ENCODE results near the gene YTHDC1.
A peak's percentile ranks its signal among the peaks of the same experiment; 100 is the strongest.

Gene YTHDC1

GRCh38 chr4:68342134-68342533 lies 7.8 kb downstream of the YTHDC1 start:
- TF ChIP-seq POLR2A (IDR thresholded peaks at IDR 0.05; ENCODE audit: low read depth, low read length) (no peak), POU2F2 (IDR thresholded peaks at IDR 0.05; ENCODE audit: low read depth, low read length) (no peak), POLR2AphosphoS5 (IDR thresholded peaks at IDR 0.05; ENCODE audit: low read depth, low read length) (no peak), PAX5 (IDR thresholded peaks at IDR 0.05; ENCODE audit: insufficient read depth, low read length, severe bottlenecking) (no peak), TAF1 (IDR thresholded peaks at IDR 0.05; ENCODE audit: low read depth, low read length) (no peak), SPI1 (IDR thresholded peaks at IDR 0.05; ENCODE audit: low read depth, low read length) (no peak)
- FAIRE-seq (no peak), DNase-seq (ENCODE audit: insufficient read length, low spot score) (no peak)

- DNase-seq (ENCODE audit: insufficient read length, low spot score) (no peak), FAIRE-seq (no peak)
- TF ChIP-seq POLR2AphosphoS5 (IDR thresholded peaks at IDR 0.05; ENCODE audit: low read depth, low read length) (no peak), POU2F2 (IDR thresholded peaks at IDR 0.05; ENCODE audit: low read depth, low read length) (no peak), POLR2A (IDR thresholded peaks at IDR 0.05; ENCODE audit: low read depth, low read length) (no peak), TAF1 (IDR thresholded peaks at IDR 0.05; ENCODE audit: low read depth, low read length) (no peak), SPI1 (IDR thresholded peaks at IDR 0.05; ENCODE audit: low read depth, low read length) (no peak), PAX5 (IDR thresholded peaks at IDR 0.05; ENCODE audit: insufficient read depth, low read length, severe bottlenecking) (no peak)
These were observed 11.3 kb downstream of the YTHDC1 start for GRCh38 chr4:68338625-68339024.

DNA sequence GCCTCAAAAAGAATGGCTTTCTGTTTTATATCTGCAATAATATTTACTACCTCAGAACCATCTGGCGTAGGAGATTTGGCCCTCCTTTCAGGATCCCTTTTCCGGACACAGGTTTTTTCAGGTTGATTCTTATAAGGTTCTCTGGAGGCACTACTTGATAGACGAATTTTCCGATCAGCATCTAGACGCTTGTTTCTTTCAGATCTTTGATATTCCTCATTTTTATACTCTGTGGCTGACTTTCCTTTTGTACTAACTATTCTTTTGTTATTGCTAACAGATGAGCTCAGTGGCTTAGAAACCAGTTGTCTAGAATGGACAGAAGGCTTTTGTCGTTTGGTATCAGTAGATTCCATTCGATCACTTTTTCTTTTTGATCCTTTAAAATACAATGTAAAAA lies 12.4 kb downstream of the YTHDC1 start:
- DNase-seq (ENCODE audit: insufficient read length, low spot score): no peak
- TF ChIP-seq POLR2A (IDR thresholded peaks at IDR 0.05; ENCODE audit: low read depth, low read length) (no peak), POLR2AphosphoS5 (IDR thresholded peaks at IDR 0.05; ENCODE audit: low read depth, low read length) (no peak), PAX5 (IDR thresholded peaks at IDR 0.05; ENCODE audit: insufficient read depth, low read length, severe bottlenecking) (no peak), TAF1 (IDR thresholded peaks at IDR 0.05; ENCODE audit: low read depth, low read length) (no peak), SPI1 (IDR thresholded peaks at IDR 0.05; ENCODE audit: low read depth, low read length) (no peak), POU2F2 (IDR thresholded peaks at IDR 0.05; ENCODE audit: low read depth, low read length) (no peak)
- no peak for FAIRE-seq

GRCh38 chr4:68337004-68337403 lies 12.9 kb downstream of the YTHDC1 start:
- TF ChIP-seq PAX5 (IDR thresholded peaks at IDR 0.05; ENCODE audit: insufficient read depth, low read length, severe bottlenecking) (no peak), SPI1 (IDR thresholded peaks at IDR 0.05; ENCODE audit: low read depth, low read length) (no peak), TAF1 (IDR thresholded peaks at IDR 0.05; ENCODE audit: low read depth, low read length) (no peak), POU2F2 (IDR thresholded peaks at IDR 0.05; ENCODE audit: low read depth, low read length) (no peak), POLR2AphosphoS5 (IDR thresholded peaks at IDR 0.05; ENCODE audit: low read depth, low read length) (no peak), POLR2A (IDR thresholded peaks at IDR 0.05; ENCODE audit: low read depth, low read length) (no peak)
- FAIRE-seq (no peak), DNase-seq (ENCODE audit: insufficient read length, low spot score) (no peak)

DNA sequence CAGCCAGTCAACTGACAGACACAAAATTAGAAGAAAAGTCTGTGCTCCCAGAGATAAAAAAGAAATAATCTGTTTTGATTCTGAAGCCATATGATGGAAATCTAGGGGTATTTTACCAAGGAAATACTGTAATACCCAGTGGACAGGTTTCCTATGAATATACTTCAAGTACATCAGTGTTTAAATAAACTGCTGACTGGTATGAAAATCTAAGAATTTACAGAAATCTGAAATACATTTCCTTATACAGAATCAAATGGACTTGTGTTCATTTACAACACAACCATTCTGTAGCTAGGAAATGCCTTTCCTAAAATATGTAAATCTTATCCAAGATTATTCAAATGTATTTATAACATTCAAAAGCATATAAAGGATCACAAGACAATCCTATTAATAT lies 13.4 kb downstream of the YTHDC1 start:
- DNase-seq (ENCODE audit: insufficient read length, low spot score): no peak
- FAIRE-seq: no peak
- no peak for TF ChIP-seq SPI1 (IDR thresholded peaks at IDR 0.05; ENCODE audit: low read depth, low read length)
- TF ChIP-seq PAX5 (IDR thresholded peaks at IDR 0.05; ENCODE audit: insufficient read depth, low read length, severe bottlenecking): no peak
- TF ChIP-seq POLR2AphosphoS5 (IDR thresholded peaks at IDR 0.05; ENCODE audit: low read depth, low read length): no peak
- TF ChIP-seq TAF1 (IDR thresholded peaks at IDR 0.05; ENCODE audit: low read depth, low read length): no peak
- TF ChIP-seq POLR2A (IDR thresholded peaks at IDR 0.05; ENCODE audit: low read depth, low read length): no peak
- no peak for TF ChIP-seq POU2F2 (IDR thresholded peaks at IDR 0.05; ENCODE audit: low read depth, low read length)

GRCh38 chr4:68326141-68326540 lies 23.7 kb downstream of the YTHDC1 start:
- FAIRE-seq (no peak), DNase-seq (ENCODE audit: insufficient read length, low spot score) (no peak)
- TF ChIP-seq PAX5 (IDR thresholded peaks at IDR 0.05; ENCODE audit: insufficient read depth, low read length, severe bottlenecking) (no peak), POLR2A (IDR thresholded peaks at IDR 0.05; ENCODE audit: low read depth, low read length) (no peak), POLR2AphosphoS5 (IDR thresholded peaks at IDR 0.05; ENCODE audit: low read depth, low read length) (no peak), TAF1 (IDR thresholded peaks at IDR 0.05; ENCODE audit: low read depth, low read length) (no peak), SPI1 (IDR thresholded peaks at IDR 0.05; ENCODE audit: low read depth, low read length) (no peak), POU2F2 (IDR thresholded peaks at IDR 0.05; ENCODE audit: low read depth, low read length) (no peak)

GRCh38 chr4:68324519-68325262 lies 25.2 kb downstream of the YTHDC1 start:
- TF ChIP-seq PAX5 (IDR thresholded peaks at IDR 0.05; ENCODE audit: insufficient read depth, low read length, severe bottlenecking) (no peak), TAF1 (IDR thresholded peaks at IDR 0.05; ENCODE audit: low read depth, low read length) (no peak), SPI1 (IDR thresholded peaks at IDR 0.05; ENCODE audit: low read depth, low read length) (no peak), POLR2AphosphoS5 (IDR thresholded peaks at IDR 0.05; ENCODE audit: low read depth, low read length) (no peak)
- FAIRE-seq: no peak
- no peak for DNase-seq (ENCODE audit: insufficient read length, low spot score)

DNA sequence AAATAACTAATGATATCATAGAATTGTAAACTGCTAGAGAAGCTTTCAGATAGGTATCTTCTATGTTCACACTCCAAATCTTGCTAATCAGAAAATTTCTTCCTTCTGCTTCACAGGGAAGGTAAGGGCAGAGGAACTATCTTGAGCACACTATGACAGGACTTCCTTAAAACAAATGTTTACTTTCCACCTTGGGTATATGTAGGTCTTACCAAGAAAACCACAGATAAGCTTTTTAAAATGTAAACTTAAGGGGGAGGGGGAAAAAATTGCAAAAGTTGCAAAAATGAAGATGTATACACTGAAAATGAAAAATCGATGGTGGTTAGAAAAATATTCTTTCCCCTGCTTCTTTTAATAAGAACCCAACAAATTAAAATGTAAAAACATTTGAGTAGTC lies 30.9 kb downstream of the YTHDC1 start:
- no peak for FAIRE-seq
- TF ChIP-seq PAX5 (IDR thresholded peaks at IDR 0.05; ENCODE audit: insufficient read depth, low read length, severe bottlenecking): no peak
- no peak for TF ChIP-seq POU2F2 (IDR thresholded peaks at IDR 0.05; ENCODE audit: low read depth, low read length)
- no peak for TF ChIP-seq POLR2A (IDR thresholded peaks at IDR 0.05; ENCODE audit: low read depth, low read length)
- no peak for TF ChIP-seq TAF1 (IDR thresholded peaks at IDR 0.05; ENCODE audit: low read depth, low read length)
- TF ChIP-seq POLR2AphosphoS5 (IDR thresholded peaks at IDR 0.05; ENCODE audit: low read depth, low read length): no peak
- TF ChIP-seq SPI1 (IDR thresholded peaks at IDR 0.05; ENCODE audit: low read depth, low read length): no peak
- no peak for DNase-seq (ENCODE audit: insufficient read length, low spot score)

DNA sequence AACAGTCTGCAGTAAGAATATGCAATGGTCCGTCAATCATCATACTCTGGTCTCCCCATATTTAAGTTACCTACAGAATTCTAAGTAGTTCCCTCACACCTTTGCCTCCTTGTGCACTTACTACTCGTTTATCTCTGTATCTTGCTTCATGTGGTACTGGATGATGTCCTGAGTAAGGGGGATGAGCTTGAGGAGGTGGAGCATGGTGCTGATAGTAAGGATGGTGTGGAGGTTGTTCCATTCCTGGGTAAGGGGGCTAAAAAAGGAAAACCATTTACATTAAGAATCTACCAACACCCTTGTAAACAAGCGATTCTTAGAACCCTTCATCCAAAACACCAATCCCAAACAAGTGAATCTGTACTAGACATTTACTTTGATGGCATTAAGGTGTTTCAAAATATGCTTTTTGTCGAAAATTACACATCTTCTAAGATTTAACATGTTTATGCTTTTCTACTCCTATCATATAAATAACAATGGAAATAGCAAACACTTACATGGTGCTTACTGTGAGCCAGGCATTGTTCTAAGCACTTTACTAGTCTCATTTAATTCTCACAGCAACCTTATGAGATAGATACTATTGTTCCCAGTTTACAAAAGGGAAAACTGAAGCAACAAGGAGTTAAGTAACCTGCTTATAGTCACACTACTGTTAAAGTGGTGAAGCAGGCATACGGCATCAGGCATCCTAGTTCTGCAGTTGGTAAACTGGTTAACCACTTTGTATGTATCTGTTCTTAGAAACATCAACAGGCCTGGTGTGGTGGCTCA lies 33.5 kb downstream of the YTHDC1 start:
- DNase-seq (ENCODE audit: insufficient read length, low spot score) (no peak), FAIRE-seq (peak; percentile 5)
- no peak for TF ChIP-seq POU2F2 (IDR thresholded peaks at IDR 0.05; ENCODE audit: low read depth, low read length)
- no peak for TF ChIP-seq TAF1 (IDR thresholded peaks at IDR 0.05; ENCODE audit: low read depth, low read length)
- no peak for TF ChIP-seq POLR2AphosphoS5 (IDR thresholded peaks at IDR 0.05; ENCODE audit: low read depth, low read length)
- no peak for TF ChIP-seq SPI1 (IDR thresholded peaks at IDR 0.05; ENCODE audit: low read depth, low read length)
- TF ChIP-seq PAX5 (IDR thresholded peaks at IDR 0.05; ENCODE audit: insufficient read depth, low read length, severe bottlenecking): no peak
- TF ChIP-seq POLR2A (IDR thresholded peaks at IDR 0.05; ENCODE audit: low read depth, low read length): no peak
